ENCODE measurements around the gene PPP2R5C. TPM values are rescaled to one million over a fixed set of nuclear protein-coding genes. Genes with fewer than 3 reads are reported as not detected.

PPP2R5C gene
- total and polyA plus RNA-seq, 2 of the 4 experiments (the other 2 are of a cell fraction), result 65.9 to 78.7 TPM

GRCh38 chr14:101834800-101835547 lies 73.5 kb downstream of the PPP2R5C start:
- Histone ChIP-seq H2AK9ac (replicated peaks; ENCODE audit: low read depth, low read length, poor library complexity) (peak overlapping the region; percentile 12), H3K4me3 (ENCODE audit: insufficient read depth, low read depth, low read length) (no peak overlapping the region), H3K9me1 (ENCODE audit: insufficient read depth, low read length) (peaks cover 22% of the 10 kb centered on the region), H3K14ac (replicated peaks; ENCODE audit: low read depth, low read length) (no peak overlapping the region), H3K9ac (ENCODE audit: low read depth, low read length) (no peak overlapping the region), H4K5ac (ENCODE audit: low read depth, low read length) (no peak overlapping the region), H2BK5ac (ENCODE audit: low read depth, low read length, poor library complexity, severe bottlenecking) (no peak overlapping the region), H3K79me1 (ENCODE audit: low read depth in 1 of 2, low read length in 2 of 2) (peaks cover 50 to 90% of the 10 kb centered on the region in 2 experiments), H3K23ac (ENCODE audit: low read depth, low read length) (no peak overlapping the region), H2AFZ (replicated peaks; ENCODE audit: low read length, poor library complexity) (peak overlapping the region; percentile 28), H2BK120ac (ENCODE audit: low read depth, low read length) (no peak overlapping the region), H3K4me2 (ENCODE audit: low read depth, low read length) (no peak overlapping the region), H2AK5ac (ENCODE audit: low read depth, low read length) (no peak overlapping the region), H3K36me3 (ENCODE audit: control insufficient read depth, insufficient read depth, low read length) (peaks cover 4% of the 10 kb centered on the region; the same call in 1 of the 2 replicates), H4K20me1 (ENCODE audit: insufficient read depth, low read length) (peaks cover 82% of the 10 kb centered on the region), H3K27me3 (ENCODE audit: control insufficient read depth, insufficient read depth, low read length) (no peaks in the 10 kb centered on the region), H4K91ac (ENCODE audit: insufficient read depth, low read depth, low read length) (no peak overlapping the region), H2BK20ac (ENCODE audit: low read depth, low read length) (no peak overlapping the region), H3K18ac (ENCODE audit: low read depth, low read length) (no peak overlapping the region), H3K4ac (ENCODE audit: low read depth, low read length) (no peak overlapping the region), H3K4me1 (ENCODE audit: control insufficient read depth, insufficient read depth, low read length) (peaks cover 17% of the 10 kb centered on the region), H2BK15ac (ENCODE audit: low read depth, low read length) (no peak overlapping the region), H3K27ac (ENCODE audit: insufficient read depth, low read length) (no peak overlapping the region), H3K56ac (ENCODE audit: extremely low read depth, insufficient read depth, low read length) (no peak overlapping the region), H4K8ac (ENCODE audit: low read depth in 2 of 2, low read length in 2 of 2) (no peak overlapping the region), H3K9me3 (ENCODE audit: control insufficient read depth, insufficient read depth, low read length) (no peaks in the 10 kb centered on the region)
- intact Hi-C loops (cut with micrococcal nuclease), result no loop called here
- BruUV-seq (replicated peaks), result no TSS peak
- WGBS, 2 experiments (ENCODE audit: extremely low coverage in 2 of 2, insufficient read length in 1 of 2), result 68% methylated on average over 5 of the region's 6 CpGs; no CpG with 5 or more reads in 1 of the 2 experiments
- ATAC-seq (ENCODE audit: low read depth) (peak; percentile 66), DNase-seq (peak; percentile 34)
- CTCF ChIA-PET, result no interaction called here
- dilution Hi-C loops (cut with HindIII; ENCODE audit: low sequenced_read_pairs, unreplicated experiment), result no loop called here
- TF ChIP-seq MXI1 (IDR thresholded peaks at IDR 0.05; ENCODE audit: borderline replicate concordance, low read depth, low read length) (no peak), NFE2L2 (IDR thresholded peaks at IDR 0.05; ENCODE audit: low read depth, low read length) (no peak), CEBPB (IDR thresholded peaks at IDR 0.05; ENCODE audit: low read depth, low read length) (no peak), CTCF (conservative IDR thresholded peaks at IDR 0.05; ENCODE audit: low read depth, low read length) (no peak), CHD1 (IDR thresholded peaks at IDR 0.05; ENCODE audit: low read depth, low read length) (no peak), SMC3 (IDR thresholded peaks at IDR 0.05; ENCODE audit: low read depth, low read length) (no peak), MAFK (IDR thresholded peaks at IDR 0.05; ENCODE audit: low read depth, low read length) (no peak), BHLHE40 (IDR thresholded peaks at IDR 0.05; ENCODE audit: low read depth, low read length) (no peak), MAZ (IDR thresholded peaks at IDR 0.05; ENCODE audit: borderline replicate concordance, low read depth, low read length) (no peak), FOS (IDR thresholded peaks at IDR 0.05; ENCODE audit: low read depth, low read length) (no peak), RFX5 (IDR thresholded peaks at IDR 0.05; ENCODE audit: low read depth, low read length) (no peak)
- in situ Hi-C loops (cut with MboI; ENCODE audit: low sequenced_read_pairs), result no loop called here
- POLR2A ChIA-PET (ENCODE audit: unreplicated experiment), result no interaction called here
